Thymus (tissue), 11 donors: ENCODE data around the gene TPCN1. TPM values are rescaled to one million over a fixed set of nuclear protein-coding genes. Genes with fewer than 3 reads are reported as not detected.

Source experiments
- DNase-seq, 9 donors: peaks; one replicate each; pipeline ENCODE4 v3.0.0-alpha.2; 2013; ENCODE audit warnings: low spot score in 9 of 9, low read depth in 6 of 9, missing footprints in 1 of 9
- H3K27ac ChIP-seq, 2 donors: one replicate each; pipeline ENCODE4 v1.5.1; 2013; ENCODE audit warnings: control low read depth in 1 of 2, low read depth in 1 of 2, low read length in 1 of 2, mild to moderate bottlenecking in 1 of 2, moderate library complexity in 1 of 2
- H3K27me3 ChIP-seq, 2 donors: one replicate each; pipeline ENCODE4 v1.5.1; 2013; ENCODE audit warnings: low read length in 1 of 2; ENCODE audit not compliant: control insufficient read depth in 2 of 2, insufficient read depth in 1 of 2
- H3K36me3 ChIP-seq, 2 donors: one replicate each; pipeline ENCODE4 v1.5.1; 2013; ENCODE audit warnings: low read length in 1 of 2, mild to moderate bottlenecking in 1 of 2, moderate library complexity in 1 of 2; ENCODE audit not compliant: control insufficient read depth in 2 of 2, insufficient read depth in 2 of 2
- H3K4me1 ChIP-seq, 2 donors: one replicate each; pipeline ENCODE4 v1.5.1; 2013; ENCODE audit warnings: low read length in 2 of 2; ENCODE audit not compliant: control insufficient read depth in 2 of 2, insufficient read depth in 2 of 2
- H3K4me3 ChIP-seq, 2 donors: one replicate each; pipeline ENCODE4 v1.5.1; 2013; ENCODE audit warnings: low read length in 2 of 2, control low read depth in 1 of 2, mild to moderate bottlenecking in 1 of 2
- H3K9me3 ChIP-seq, 2 donors: one replicate each; pipeline ENCODE4 v1.5.1; 2013; ENCODE audit warnings: low read length in 1 of 2, mild to moderate bottlenecking in 1 of 2; ENCODE audit not compliant: control insufficient read depth in 2 of 2, insufficient read depth in 1 of 2
- WGBS: extraction: QIAGEN DNeasy Blood & Tissue Kit; methylation state at CpG from one replicate; pipeline ENCODE4 v1.1.7; 2013; 5-methylcytosine and 5-hydroxymethylcytosine counted together
- polyA plus RNA-seq: library from polyadenylated mRNA; stranded (reverse); fragments of 200-250 nt; gene quantifications from one replicate; pipeline ENCODE4 v1.2.3, GENCODE V29; 2013
- total RNA-seq: library from RNA; stranded (reverse); fragments of 120-200 nt; gene quantifications from one replicate; pipeline ENCODE4 v1.2.4, GENCODE V29; 2013
- donor health status: healthy.

TPCN1 gene
- total and polyA plus RNA-seq, 2 donors: 4.2 to 16.7 TPM

DNA sequence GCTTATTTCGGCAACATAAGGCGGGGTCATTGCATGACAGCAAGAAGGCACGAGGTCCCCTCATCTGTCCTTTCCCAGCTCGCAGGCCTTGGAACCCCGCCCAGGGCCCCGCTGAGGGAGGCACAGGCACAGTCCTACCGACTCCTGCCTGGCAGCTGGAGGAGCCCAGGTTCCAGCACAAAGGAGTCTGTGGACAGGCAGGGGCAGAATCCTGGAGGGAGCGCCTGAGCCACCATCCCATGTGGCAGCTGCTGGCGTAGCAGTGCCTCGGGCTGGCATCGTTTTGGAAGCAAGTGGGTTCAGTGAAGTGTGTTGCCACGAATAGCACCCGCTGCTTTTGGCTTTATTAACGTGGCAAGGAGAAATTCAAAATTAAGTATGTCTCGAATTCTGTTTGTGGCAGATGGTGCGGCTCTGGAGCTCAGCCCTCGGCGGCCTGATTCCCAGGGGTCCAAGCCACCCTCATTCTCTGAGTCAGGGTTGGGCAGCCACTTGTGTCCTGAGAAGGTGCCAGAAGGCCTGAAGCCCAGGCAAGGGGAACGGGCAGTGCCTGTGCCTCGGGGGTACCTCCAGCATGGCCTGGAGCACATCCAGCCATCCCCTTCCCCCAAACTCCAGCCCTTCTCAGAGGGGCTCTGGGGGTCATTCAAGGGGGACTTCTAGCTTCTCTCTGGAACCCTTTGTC lies 77.7 kb downstream of the TPCN1 start:
- DNase-seq: no peak
- Histone ChIP-seq H3K4me1 (peaks cover 5 to 17% of the 10 kb centered on the region in 2 donors), H3K36me3 (peaks cover 37 to 63% of the 10 kb centered on the region in 2 donors), H3K4me3 (no peak overlapping the region), H3K9me3 (no peaks in the 10 kb centered on the region), H3K27me3 (no peaks in the 10 kb centered on the region), H3K27ac (no peak overlapping the region)
- WGBS: 95% methylated on average over 20 of the region's 20 CpGs

DNA sequence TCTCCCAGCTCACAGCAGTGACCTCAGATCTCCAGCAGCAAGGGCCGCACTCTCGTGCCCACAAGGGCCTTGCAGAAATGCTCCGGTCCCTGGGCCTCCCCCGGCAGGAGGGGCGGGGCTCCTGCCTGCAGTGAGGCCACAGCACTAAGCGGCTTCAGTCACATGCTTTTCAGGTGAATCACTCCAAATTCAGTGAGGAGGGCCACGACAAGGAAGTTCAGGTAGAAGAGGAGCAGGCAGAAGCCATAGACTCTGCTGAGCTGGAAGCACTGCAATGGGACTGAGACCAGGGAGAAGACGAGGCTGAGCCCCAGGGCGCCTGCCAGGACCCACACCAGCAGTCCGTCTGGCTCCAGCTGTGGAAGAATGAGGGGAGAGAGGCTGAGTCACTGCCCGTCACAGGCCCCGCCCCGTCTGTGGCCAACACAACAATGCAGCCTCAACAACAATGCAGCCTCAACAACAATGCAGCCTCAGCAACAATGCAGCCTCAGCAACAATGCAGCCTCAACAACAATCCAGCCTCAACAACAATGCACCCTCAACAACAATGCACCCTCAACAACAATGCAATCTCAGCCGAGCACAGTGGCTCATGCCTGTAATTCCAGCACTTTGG lies 78.5 kb downstream of the TPCN1 start:
- no peak for DNase-seq
- H3K27me3 ChIP-seq: no peaks in the 10 kb centered on the region
- no peak overlapping the region for H3K4me3 ChIP-seq
- H3K9me3 ChIP-seq: peaks cover 0 to 1% of the 10 kb centered on the region in 2 donors
- peaks cover 45 to 68% of the 10 kb centered on the region in 2 donors for H3K36me3 ChIP-seq
- no peak overlapping the region for H3K27ac ChIP-seq
- WGBS: 94% methylated on average over 14 of the region's 14 CpGs
- H3K4me1 ChIP-seq: peaks cover 5 to 17% of the 10 kb centered on the region in 2 donors

DNA sequence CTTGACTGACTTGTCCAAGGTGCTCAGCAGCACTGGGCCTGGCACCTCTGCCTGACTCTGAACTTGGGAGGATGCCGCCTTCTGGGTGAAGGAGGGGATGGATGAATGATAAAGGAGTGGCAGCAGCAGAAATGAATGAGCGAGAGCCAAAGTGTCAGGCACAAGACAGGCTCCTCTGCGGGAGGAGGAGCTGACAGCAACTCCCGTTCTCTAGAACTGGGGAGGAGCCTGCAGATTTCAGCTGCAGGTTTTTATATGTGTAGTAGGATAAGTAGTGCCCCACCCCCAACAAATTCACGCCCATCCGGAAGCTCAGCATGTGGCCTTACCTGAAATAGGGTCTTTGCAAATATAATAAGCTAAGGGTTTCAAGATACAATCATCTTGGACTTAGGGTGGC lies 80.5 kb downstream of the TPCN1 start:
- Histone ChIP-seq H3K36me3 (peaks cover 61 to 79% of the 10 kb centered on the region in 2 donors), H3K4me1 (peaks cover 5 to 17% of the 10 kb centered on the region in 2 donors), H3K4me3 (no peak overlapping the region), H3K27me3 (no peaks in the 10 kb centered on the region), H3K9me3 (peaks cover 0 to 1% of the 10 kb centered on the region in 2 donors), H3K27ac (no peak overlapping the region)
- no peak for DNase-seq
- WGBS: 98% methylated on average over 6 of the region's 6 CpGs

DNA sequence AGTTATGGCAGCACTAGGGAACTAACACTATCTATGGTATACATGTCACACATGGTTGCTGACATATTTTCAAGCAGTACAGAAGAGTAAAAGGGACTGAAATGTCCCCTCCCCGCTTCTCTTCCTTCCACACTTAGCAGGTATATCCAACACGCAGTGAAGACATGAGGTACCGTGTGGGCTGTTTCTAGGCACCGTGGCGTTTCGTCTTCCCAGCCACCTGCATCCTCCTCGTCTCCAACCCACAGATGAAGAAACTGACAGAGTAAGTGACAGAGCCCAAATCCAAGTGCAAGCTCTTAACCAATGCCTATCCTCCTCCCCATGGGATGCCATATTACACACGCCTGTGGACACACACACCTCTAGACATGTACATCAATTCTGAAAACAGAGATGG lies 81.2 kb downstream of the TPCN1 start:
- Histone ChIP-seq H3K27ac (no peak overlapping the region), H3K9me3 (peaks cover 0 to 1% of the 10 kb centered on the region in 2 donors), H3K4me3 (no peak overlapping the region), H3K4me1 (peaks cover 5 to 17% of the 10 kb centered on the region in 2 donors), H3K36me3 (peaks cover 63 to 77% of the 10 kb centered on the region in 2 donors), H3K27me3 (no peaks in the 10 kb centered on the region)
- WGBS: 50% methylated on average over 8 of the region's 8 CpGs
- peak in 1 of 9 donors; percentile 13 for DNase-seq

DNA sequence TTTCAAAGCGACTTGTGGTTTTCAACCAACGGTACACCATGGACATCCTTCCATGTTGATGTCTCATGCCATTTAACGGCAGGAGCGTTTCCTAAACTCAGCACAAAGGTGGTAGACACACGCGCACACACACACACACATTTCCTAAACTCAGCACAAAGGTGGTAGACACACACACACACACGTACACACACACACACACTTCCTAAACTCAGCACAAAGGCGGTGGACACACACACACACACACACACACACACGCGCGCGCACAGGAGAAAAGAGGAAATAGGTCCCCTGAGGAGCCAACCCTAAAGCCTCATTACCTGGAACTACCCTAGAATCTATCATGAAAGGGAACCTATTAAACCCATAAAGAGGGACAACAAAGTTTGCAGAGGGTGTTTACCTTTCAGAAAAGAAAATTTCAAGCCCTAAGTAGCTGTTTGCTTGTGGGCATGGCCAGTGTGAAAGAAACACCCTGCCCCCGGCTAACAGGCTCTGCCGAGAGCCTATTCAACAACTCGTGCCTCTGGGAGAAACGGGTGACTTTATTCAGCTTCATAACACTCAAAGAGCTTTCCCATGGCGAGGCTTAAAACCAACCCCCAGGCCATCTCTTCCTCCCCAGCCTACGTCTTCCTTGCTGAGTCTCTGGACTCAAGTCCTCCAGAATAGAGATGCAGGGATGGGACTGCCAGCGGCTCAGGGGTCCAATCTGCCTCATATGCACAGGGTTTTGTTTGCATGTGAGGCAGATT lies 81.8 kb downstream of the TPCN1 start:
- Histone ChIP-seq H3K4me1 (peaks cover 5 to 17% of the 10 kb centered on the region in 2 donors), H3K4me3 (no peak overlapping the region), H3K27ac (no peak overlapping the region), H3K27me3 (no peaks in the 10 kb centered on the region), H3K36me3 (peaks cover 62 to 77% of the 10 kb centered on the region in 2 donors), H3K9me3 (peaks cover 0 to 1% of the 10 kb centered on the region in 2 donors)
- WGBS: 36% methylated on average over 19 of the region's 19 CpGs
- peak in 5 of 9 donors; percentile 11 to 55 (median 23) for DNase-seq

DNA sequence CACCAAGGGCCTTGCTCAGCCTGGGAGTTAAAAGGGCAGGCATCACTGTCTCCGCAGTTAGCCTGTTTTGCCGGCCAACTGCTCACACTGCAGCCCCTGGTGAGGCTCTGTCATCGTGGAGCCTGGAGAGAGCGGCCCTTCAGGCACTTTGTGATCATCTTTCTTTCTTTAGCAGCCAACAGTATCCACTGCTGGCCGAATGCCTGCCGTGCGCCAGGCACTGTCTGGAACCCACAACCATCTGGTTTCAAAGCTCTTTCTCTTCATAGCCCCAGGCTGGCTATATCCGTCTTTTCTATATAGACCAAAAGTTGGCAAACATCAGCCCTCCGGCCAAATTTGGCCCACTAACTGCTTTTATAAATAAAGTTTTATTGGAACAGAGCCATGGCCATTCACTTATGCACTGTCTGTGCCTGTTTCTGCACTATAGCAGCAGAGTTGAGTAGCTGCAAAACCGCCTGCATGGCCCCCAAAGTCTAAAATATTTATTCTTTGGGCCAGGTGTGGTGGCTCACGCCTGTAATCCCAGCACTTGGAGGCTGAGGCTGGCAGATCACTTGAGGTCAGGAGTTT lies 84.1 kb downstream of the TPCN1 start:
- WGBS: 97% methylated on average over 11 of the region's 11 CpGs
- Histone ChIP-seq H3K9me3 (peaks cover 0 to 1% of the 10 kb centered on the region in 2 donors), H3K36me3 (peaks cover 59 to 73% of the 10 kb centered on the region in 2 donors), H3K27me3 (no peaks in the 10 kb centered on the region), H3K4me3 (no peak overlapping the region), H3K4me1 (peaks cover 5 to 17% of the 10 kb centered on the region in 2 donors), H3K27ac (no peak overlapping the region)
- no peak for DNase-seq

DNA sequence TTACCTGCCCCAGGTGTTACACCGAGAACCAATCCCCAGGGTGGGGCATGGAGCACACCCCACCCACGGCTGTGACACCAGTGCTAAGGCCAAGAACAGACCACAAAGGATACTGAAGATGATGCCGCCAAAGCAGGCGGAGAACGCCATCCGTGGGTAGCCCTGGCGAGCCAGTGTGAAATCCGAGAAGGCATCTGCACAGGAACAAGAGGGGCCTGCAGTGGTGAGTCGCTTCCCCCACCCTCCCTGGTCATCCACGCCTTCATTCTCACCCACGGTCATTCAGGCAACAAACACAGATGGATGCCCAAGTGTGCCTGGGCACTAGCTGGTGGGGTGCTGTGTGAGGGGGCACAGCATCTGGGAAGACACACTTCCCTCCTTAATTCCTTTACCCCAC lies 85.1 kb downstream of the TPCN1 start:
- H3K27ac ChIP-seq: no peak overlapping the region
- H3K4me1 ChIP-seq: peaks cover 5 to 17% of the 10 kb centered on the region in 2 donors
- no peaks in the 10 kb centered on the region for H3K27me3 ChIP-seq
- H3K36me3 ChIP-seq: peaks cover 66 to 79% of the 10 kb centered on the region in 2 donors
- DNase-seq: no peak
- no peak overlapping the region for H3K4me3 ChIP-seq
- 96% methylated on average over 11 of the region's 11 CpGs for WGBS
- H3K9me3 ChIP-seq: peaks cover 0 to 2% of the 10 kb centered on the region in 2 donors

DNA sequence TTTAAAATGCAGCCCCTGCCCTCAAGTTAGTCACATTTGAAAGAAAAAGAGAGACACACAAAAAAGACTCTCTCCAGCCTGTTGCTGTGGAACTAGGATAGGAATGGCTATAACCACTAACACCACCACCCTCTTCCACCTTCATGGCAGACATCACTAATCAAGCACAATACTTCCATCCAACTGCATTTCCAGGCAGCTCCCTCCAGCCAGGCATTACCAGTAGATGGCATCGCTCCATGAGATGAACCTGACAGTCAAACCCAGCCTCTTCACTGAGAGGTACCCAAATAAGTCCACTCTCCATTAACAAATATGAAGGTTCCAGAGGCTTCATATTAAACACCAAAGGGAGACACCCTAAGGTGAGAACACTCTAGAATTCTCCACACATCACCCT lies 89.2 kb downstream of the TPCN1 start:
- Histone ChIP-seq H3K27ac (no peak overlapping the region), H3K27me3 (no peaks in the 10 kb centered on the region), H3K9me3 (peaks cover 0 to 1% of the 10 kb centered on the region in 2 donors), H3K4me1 (no peaks in the 10 kb centered on the region), H3K36me3 (peaks cover 66 to 90% of the 10 kb centered on the region in 2 donors), H3K4me3 (no peak overlapping the region)
- DNase-seq: peak in 2 of 9 donors; percentile 15 to 24
- 100% methylated on average over 1 of the region's 1 CpG for WGBS
